Measurements from ENCODE around the gene ST6GALNAC3.

The ST6GALNAC3 gene

DNA sequence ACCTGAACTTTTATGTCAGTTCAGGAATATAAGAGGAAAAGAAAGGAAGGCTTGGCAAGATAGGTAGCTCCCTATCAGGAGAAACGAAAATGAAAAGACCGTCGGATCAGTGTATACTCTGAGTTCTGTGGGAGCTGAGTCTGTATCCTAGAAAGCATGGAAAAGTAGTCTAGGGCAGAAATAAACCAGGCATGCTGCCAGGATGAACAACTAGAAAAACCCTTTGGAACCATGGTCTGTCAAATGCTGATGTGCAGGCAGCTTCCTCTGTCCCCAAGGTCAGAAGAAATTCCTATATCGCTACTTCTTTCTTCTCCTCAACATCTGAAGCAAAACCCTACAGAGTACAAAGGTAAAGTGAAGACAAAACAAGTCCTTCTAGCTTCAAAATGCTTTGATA, 268.8 kb downstream of the ST6GALNAC3 start:
- TF ChIP-seq, protein P1, sequence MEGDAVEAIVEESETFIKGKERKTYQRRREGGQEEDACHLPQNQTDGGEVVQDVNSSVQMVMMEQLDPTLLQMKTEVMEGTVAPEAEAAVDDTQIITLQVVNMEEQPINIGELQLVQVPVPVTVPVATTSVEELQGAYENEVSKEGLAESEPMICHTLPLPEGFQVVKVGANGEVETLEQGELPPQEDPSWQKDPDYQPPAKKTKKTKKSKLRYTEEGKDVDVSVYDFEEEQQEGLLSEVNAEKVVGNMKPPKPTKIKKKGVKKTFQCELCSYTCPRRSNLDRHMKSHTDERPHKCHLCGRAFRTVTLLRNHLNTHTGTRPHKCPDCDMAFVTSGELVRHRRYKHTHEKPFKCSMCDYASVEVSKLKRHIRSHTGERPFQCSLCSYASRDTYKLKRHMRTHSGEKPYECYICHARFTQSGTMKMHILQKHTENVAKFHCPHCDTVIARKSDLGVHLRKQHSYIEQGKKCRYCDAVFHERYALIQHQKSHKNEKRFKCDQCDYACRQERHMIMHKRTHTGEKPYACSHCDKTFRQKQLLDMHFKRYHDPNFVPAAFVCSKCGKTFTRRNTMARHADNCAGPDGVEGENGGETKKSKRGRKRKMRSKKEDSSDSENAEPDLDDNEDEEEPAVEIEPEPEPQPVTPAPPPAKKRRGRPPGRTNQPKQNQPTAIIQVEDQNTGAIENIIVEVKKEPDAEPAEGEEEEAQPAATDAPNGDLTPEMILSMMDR (IDR thresholded peaks at IDR 0.05; ENCODE audit: control insufficient read depth, insufficient read depth, low read depth, low read length, missing control alignments), result no peak
- H3K4me3 ChIP-seq (ENCODE audit: control insufficient read depth, low read depth, low read length), result no peak overlapping the region
- no peak for DNase-seq (ENCODE audit: low read depth)

DNA sequence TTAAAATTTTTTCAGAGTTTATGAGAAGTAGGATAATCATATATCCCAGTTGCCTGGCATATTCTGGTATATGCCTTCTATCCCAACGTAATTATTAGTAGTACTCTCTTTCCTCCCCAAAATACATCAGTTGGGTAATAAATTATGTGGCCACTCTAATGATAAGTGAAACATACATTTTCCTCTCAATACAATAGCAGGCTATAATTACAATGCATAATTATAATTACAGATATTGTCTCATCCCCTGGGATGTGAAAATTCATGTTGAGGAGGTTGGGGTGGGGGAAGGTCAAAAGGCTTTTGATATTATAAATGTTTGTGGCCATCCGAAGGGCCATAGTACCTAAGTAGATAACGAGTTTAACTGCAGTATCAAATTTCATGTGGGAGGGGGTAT, 277.1 kb downstream of the ST6GALNAC3 start:
- TF ChIP-seq, protein P1 (IDR thresholded peaks at IDR 0.05; ENCODE audit: control insufficient read depth, insufficient read depth, low read depth, low read length, missing control alignments), result no peak
- no peak for DNase-seq (ENCODE audit: low read depth)
- no peak overlapping the region for H3K4me3 ChIP-seq (ENCODE audit: control insufficient read depth, low read depth, low read length)

DNA sequence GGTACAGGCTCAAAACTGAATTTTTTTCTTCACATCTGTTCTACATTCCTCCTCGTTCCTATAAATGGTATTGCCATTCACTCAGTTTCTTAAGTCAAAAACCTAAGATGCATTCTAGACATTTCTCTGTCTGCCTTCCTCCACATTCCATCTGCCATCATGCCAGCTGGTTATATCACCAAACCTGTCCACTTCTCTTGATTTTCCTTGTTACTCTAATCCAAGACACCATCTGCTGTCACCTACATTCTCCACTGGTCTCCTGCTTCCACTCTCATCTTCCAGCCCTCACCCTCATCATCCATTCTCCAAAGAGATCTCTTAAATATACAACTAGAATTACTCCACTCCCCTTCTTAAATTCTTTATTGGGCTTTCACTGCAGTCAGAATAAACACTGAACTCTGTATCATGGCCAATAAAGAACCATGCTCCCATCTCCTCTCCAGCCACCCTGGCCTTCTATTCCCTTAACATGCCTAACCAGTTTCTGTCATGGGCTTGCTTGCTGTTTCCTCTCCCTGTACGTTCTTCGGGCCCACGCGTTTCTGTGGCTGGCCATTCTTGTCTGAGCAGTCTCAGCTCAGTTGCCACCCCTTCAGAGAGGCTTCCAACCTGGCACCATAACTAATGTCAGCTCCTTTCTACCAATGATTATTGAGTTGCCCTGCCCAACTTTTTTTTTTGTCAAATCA, 278.3 kb downstream of the ST6GALNAC3 start:
- DNase-seq (ENCODE audit: low read depth), result no peak
- TF ChIP-seq, protein P1 (IDR thresholded peaks at IDR 0.05; ENCODE audit: control insufficient read depth, insufficient read depth, low read depth, low read length, missing control alignments), result no peak
- no peak overlapping the region for H3K4me3 ChIP-seq (ENCODE audit: control insufficient read depth, low read depth, low read length)

DNA sequence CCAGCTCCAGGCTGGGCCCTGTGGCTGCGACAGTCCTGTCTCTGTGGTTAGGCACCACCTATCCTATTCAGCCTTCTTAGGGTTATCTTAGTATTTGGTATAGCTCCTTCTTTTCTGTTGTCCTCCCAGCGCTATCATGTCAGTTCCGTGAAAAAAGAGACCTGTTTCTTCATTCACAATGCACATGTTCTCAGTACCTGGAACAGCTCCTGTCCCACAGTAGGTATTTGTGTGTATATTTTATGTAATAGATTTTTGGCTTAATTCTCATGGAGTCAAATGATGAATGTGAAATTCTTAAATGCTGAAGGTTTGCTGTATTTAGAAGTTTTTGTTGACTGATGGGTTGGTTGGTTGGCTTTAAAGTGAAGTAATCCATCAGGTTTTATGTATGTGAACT, 279.7 kb downstream of the ST6GALNAC3 start:
- no peak for DNase-seq (ENCODE audit: low read depth)
- TF ChIP-seq, protein P1 (IDR thresholded peaks at IDR 0.05; ENCODE audit: control insufficient read depth, insufficient read depth, low read depth, low read length, missing control alignments), result no peak
- no peak overlapping the region for H3K4me3 ChIP-seq (ENCODE audit: control insufficient read depth, low read depth, low read length)

DNA sequence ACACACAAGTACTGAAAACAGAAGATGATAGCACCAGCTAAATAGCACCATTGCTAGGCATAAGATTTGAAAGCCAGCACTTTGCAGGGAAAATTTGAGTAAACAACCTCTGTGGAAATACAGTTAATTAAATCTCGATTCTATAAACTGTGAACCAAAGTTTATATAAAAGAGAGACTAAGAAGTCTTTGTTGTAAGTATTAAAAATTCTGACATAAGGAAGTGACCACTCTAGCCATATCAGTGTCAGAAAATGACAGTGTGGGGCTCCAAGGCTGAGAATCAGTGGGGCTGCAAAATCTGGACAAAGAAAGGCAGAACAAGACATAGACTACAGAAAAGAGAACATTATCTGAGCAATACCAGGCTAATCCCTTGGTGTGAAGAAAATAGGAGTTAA, 292.2 kb downstream of the ST6GALNAC3 start:
- no peak overlapping the region for H3K4me3 ChIP-seq (ENCODE audit: control insufficient read depth, low read depth, low read length)
- TF ChIP-seq, protein P1 (IDR thresholded peaks at IDR 0.05; ENCODE audit: control insufficient read depth, insufficient read depth, low read depth, low read length, missing control alignments), result no peak
- no peak for DNase-seq (ENCODE audit: low read depth)

DNA sequence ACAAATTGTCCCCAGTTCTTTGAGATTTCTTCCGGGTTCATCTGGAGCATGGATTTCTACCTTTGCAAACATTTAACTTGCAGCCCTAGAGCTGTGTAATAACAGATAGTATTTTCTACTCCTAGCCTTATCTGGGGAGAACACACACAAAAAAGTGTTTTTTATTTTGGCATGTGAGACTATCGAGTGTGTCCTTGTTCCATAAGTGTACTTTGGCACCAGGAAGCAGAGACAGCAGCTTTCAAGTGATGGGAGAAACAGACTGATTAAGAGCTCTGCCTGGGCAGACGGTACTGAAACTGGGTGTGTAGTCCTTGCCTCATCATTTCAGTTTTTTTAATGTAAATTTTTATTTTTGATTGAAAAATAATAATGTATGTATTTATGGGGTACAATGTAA, 297.4 kb downstream of the ST6GALNAC3 start:
- no peak overlapping the region for H3K4me3 ChIP-seq (ENCODE audit: control insufficient read depth, low read depth, low read length)
- TF ChIP-seq, protein P1 (IDR thresholded peaks at IDR 0.05; ENCODE audit: control insufficient read depth, insufficient read depth, low read depth, low read length, missing control alignments), result no peak
- DNase-seq (ENCODE audit: low read depth), result no peak
